HG03469 (cell line): Measurements from ENCODE around the gene ASXL2.

Experiments used
- ATAC-seq: cut with Tn5 transposase; IDR thresholded peaks from one replicate; pipeline ENCODE4 v1.9.1; 2021; ENCODE audit warnings: mild to moderate bottlenecking, moderate library complexity, moderate number of reproducible peaks; ENCODE audit not compliant: unreplicated experiment

The ASXL2 gene

GRCh38 chr2:25698752-25699151 is 179.5 kb downstream of the ASXL2 start:
- no peak for ATAC-seq

- no peak for ATAC-seq
Observed at GRCh38 chr2:25697559-25698341, 180.5 kb downstream of the ASXL2 start.

- ATAC-seq, result no peak
Observed at GRCh38 chr2:25692737-25693445, 185.4 kb downstream of the ASXL2 start.

GRCh38 chr2:25692143-25692542 is 186.1 kb downstream of the ASXL2 start:
- ATAC-seq, result no peak

- no peak for ATAC-seq
Observed at GRCh38 chr2:25690058-25690457, 188.2 kb downstream of the ASXL2 start.

GRCh38 chr2:25688236-25688635 is 190.1 kb downstream of the ASXL2 start:
- no peak for ATAC-seq

- ATAC-seq, result no peak
Observed at GRCh38 chr2:25685741-25686140, 192.5 kb downstream of the ASXL2 start.

GRCh38 chr2:25684577-25685473 is 193.5 kb downstream of the ASXL2 start:
- ATAC-seq, result no peak
